ENCODE data around the gene ITGA5. TPM values are rescaled to one million over a fixed set of nuclear protein-coding genes. Genes with fewer than 3 reads are reported as not detected.

ITGA5 gene
- total and polyA plus RNA-seq, 2 experiments from 2014 or later, result 7.3 to 23.7 TPM

- no peak overlapping the region for H3K27ac ChIP-seq (ENCODE audit: low read depth)
- Mint-ChIP-seq H3K27ac (no peak overlapping the region), H3K4me3 (no peak overlapping the region; the same call in 2 of the 3 replicates), H3K9me3 (no peaks in the 10 kb centered on the region), H3K36me3 (ENCODE audit: low read depth) (peaks cover 20% of the 10 kb centered on the region), H3K27me3 (ENCODE audit: insufficient read depth, low read depth, poor library complexity) (peaks cover 25% of the 10 kb centered on the region), H3K4me1 (peaks cover 32% of the 10 kb centered on the region)
- H3K36me3 ChIP-seq (ENCODE audit: insufficient read depth), result no peaks in the 10 kb centered on the region
- H3K79me2 ChIP-seq (replicated peaks; ENCODE audit: insufficient read depth), result no peaks in the 10 kb centered on the region
- H3F3A ChIP-seq (replicated peaks; ENCODE audit: low read depth), result peaks cover 4% of the 10 kb centered on the region
- peaks cover 14% of the 10 kb centered on the region for H3K4me1 ChIP-seq (ENCODE audit: insufficient read depth)
- no peaks in the 10 kb centered on the region; the same call in 1 of the 2 replicates for H4K20me1 ChIP-seq (replicated peaks; ENCODE audit: insufficient read depth)
- H3K4me2 ChIP-seq, result no peak overlapping the region
- TF ChIP-seq NANOG (IDR thresholded peaks at IDR 0.05; ENCODE audit: borderline replicate concordance) (no peak), POLR2AphosphoS5 (IDR thresholded peaks at IDR 0.05; ENCODE audit: low read depth) (no peak)
- ATAC-seq, result no peak
- no peak overlapping the region for H2AFZ ChIP-seq
- no peak overlapping the region for H3K4me3 ChIP-seq
- peaks cover 35% of the 10 kb centered on the region for H3K27me3 ChIP-seq (ENCODE audit: insufficient read depth)
- H3K9me2 ChIP-seq (ENCODE audit: insufficient read depth), result no peaks in the 10 kb centered on the region
- no peak for DNase-seq (ENCODE audit: low spot score)
Measured at GRCh38 chr12:54372113-54372806, 46.8 kb downstream of the ITGA5 start.

GRCh38 chr12:54371328-54372112 is 47.5 kb downstream of the ITGA5 start:
- no peaks in the 10 kb centered on the region for H3K9me3 Mint-ChIP-seq
- H3K4me1 Mint-ChIP-seq, result peaks cover 32% of the 10 kb centered on the region
- peaks cover 36% of the 10 kb centered on the region for H3K27me3 ChIP-seq (ENCODE audit: insufficient read depth)
- H3K4me3 Mint-ChIP-seq, result no peak overlapping the region; the same call in 2 of the 3 replicates
- peaks cover 17% of the 10 kb centered on the region for H3K36me3 Mint-ChIP-seq (ENCODE audit: low read depth)
- H3F3A ChIP-seq (replicated peaks; ENCODE audit: low read depth), result peaks cover 4% of the 10 kb centered on the region
- DNase-seq (ENCODE audit: low spot score) (no peak), ATAC-seq (no peak)
- H3K27ac Mint-ChIP-seq, result no peak overlapping the region
- H3K4me3 ChIP-seq, result no peak overlapping the region
- TF ChIP-seq ZNF462 (CRISPR knock-in tag; IDR thresholded peaks at IDR 0.05) (no peak), JUNB (IDR thresholded peaks at IDR 0.05; ENCODE audit: unreplicated experiment) (no peak), CTCF (conservative IDR thresholded peaks at IDR 0.05; ENCODE audit: low read depth in 2 of 2) (no peak), EZH2 (IDR thresholded peaks at IDR 0.05; ENCODE audit: low read depth, unreplicated experiment) (no peak), CREB1 (CRISPR knock-in tag; IDR thresholded peaks at IDR 0.05; ENCODE audit: low read depth) (no peak), STAT1 (IDR thresholded peaks at IDR 0.05; ENCODE audit: unreplicated experiment) (no peak), NANOG (IDR thresholded peaks at IDR 0.05; ENCODE audit: borderline replicate concordance) (no peak), ZNF331 (CRISPR knock-in tag; IDR thresholded peaks at IDR 0.05; ENCODE audit: low read depth) (no peak)
- H4K20me1 ChIP-seq (replicated peaks; ENCODE audit: insufficient read depth), result no peaks in the 10 kb centered on the region; the same call in 1 of the 2 replicates
- no peak overlapping the region for H3K4me2 ChIP-seq
- H3K27me3 Mint-ChIP-seq (ENCODE audit: insufficient read depth, low read depth, poor library complexity), result peaks cover 24% of the 10 kb centered on the region
- no peak overlapping the region for H2AFZ ChIP-seq
- no peaks in the 10 kb centered on the region for H3K36me3 ChIP-seq (ENCODE audit: insufficient read depth)
- H3K79me2 ChIP-seq (replicated peaks; ENCODE audit: insufficient read depth), result no peaks in the 10 kb centered on the region
- no peak overlapping the region for H3K27ac ChIP-seq (ENCODE audit: low read depth)
- H3K4me1 ChIP-seq (ENCODE audit: insufficient read depth), result peaks cover 14% of the 10 kb centered on the region
- no peaks in the 10 kb centered on the region for H3K9me2 ChIP-seq (ENCODE audit: insufficient read depth)
